Caki2 (cell line): ENCODE data around the gene PRR33. TPM values are rescaled to one million over a fixed set of nuclear protein-coding genes. Genes with fewer than 3 reads are reported as not detected.

ENCODE experiments used
- DNase-seq: peaks from one replicate; pipeline ENCODE4 v3.0.0-alpha.2; 2015; ENCODE audit warnings: low read depth
- in situ Hi-C: cut with HindIII; loops from 2 replicates; pipeline ENCODE4 v1.10.0; 2016; ENCODE audit warnings: low sequenced_read_pairs, low pct_unique_long_range_greater_than_20kb, mixed read lengths
- total RNA-seq: library from RNA; depleted of rRNA; stranded (reverse); fragments of >200 nt; shearing (Covaris generic); gene quantifications from 2 replicates; pipeline ENCODE4 v1.2.3, GENCODE V29; 2014; ENCODE audit warnings: low replicate concordance

PRR33 gene
- total RNA-seq, 1 experiment from 2014 or later, result not detected

GRCh38 chr11:1858576-1858975 is 33.1 kb downstream of the PRR33 start:
- in situ Hi-C loops, result no loop called here

GRCh38 chr11:1858154-1858553 is 33.5 kb downstream of the PRR33 start:
- no peak for DNase-seq
- in situ Hi-C loops, result no loop called here

More at GRCh38 chr11:1858576-1858975, 33.1 kb downstream of the PRR33 start:
- no peak for DNase-seq

GRCh38 chr11:1857064-1857463 is 34.6 kb downstream of the PRR33 start:
- DNase-seq, result no peak
- in situ Hi-C loops, result no loop called here

GRCh38 chr11:1856306-1857005 is 35.2 kb downstream of the PRR33 start:
- in situ Hi-C loops, result no loop called here
- DNase-seq, result no peak

- DNase-seq, result no peak
- in situ Hi-C loops, result no loop called here
Measured at GRCh38 chr11:1855886-1856265, 35.8 kb downstream of the PRR33 start.

GRCh38 chr11:1854949-1855885 is 36.5 kb downstream of the PRR33 start:
- no peak for DNase-seq
- in situ Hi-C loops, result no loop called here

DNA sequence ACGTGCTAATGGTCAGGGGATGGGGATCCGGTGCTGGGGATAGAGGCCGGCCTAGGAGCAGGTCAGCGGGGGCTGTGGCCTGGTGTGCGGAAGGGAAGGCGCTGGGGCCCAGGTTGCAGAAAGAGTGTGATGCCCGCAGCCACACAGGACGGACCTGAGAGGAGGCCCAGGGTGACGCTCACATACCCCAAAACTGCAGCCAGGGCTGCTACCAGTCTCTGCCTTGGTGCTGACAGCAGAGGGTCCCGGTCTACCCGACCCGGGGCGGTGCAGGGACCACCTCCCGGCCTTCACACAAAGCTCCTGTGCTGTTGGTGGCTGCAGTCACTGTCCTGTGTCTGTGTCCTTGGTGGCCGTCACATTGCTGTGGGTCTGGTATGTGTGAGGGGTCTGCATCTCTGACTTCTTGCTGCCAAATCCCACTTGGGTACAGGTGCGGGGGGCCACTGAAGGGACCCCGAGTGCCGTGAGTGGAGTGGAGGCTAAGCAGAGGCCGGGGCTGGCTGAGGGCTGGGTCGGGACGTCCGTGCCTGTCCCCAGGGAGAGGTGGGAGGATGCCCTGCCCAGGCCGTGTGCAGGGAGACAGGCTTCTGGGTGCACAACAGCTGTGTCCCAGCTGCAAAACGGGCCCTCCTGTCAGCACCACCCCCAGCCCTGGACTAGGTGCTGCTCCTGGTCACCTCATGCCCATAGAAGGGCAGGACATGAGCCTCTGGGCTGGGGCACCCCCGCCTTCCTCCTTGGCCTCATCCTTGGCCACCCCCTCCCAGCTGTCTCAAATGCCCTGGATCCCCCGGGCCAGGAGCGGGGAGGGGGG is 37.4 kb downstream of the PRR33 start:
- in situ Hi-C loops, result no loop called here
- no peak for DNase-seq

DNA sequence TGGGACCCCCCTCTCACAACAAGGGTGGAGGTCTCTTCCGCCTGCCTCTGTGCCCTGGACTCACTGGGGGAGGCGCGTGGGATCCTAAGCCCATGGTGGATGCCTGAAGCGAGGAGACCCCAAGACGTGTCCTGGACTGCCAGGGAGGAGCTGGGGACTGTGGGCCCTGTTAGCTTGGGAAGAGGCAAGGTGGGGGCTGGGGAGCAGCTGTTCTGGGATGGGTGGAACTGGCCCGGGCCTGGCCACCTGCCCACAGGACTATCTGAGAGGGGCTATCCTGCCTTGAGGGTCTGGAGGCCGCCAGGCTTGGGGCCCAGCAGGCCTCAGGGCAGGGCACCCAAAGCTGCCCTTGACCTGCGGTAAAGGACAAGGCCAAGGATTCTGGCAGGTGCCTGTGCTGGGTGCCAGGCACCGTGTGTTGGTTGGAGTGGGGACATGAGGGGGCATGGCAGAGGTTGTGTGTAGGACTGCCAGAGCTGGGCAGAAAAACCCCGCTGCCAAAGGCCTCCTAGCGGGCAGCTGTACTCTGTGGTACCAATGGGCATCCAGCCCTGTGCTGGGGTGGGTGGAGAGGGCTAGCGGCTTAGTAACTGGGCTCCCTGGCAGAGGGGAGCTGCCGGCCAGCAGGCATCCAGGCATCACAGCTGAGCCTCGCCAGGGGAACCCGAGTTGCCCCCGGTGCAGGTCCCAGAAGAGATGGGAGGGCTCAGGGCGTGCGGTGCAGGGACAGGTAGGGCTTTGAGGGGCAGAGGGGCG is 38.1 kb downstream of the PRR33 start:
- DNase-seq, result no peak
- in situ Hi-C loops, result no loop called here

DNA sequence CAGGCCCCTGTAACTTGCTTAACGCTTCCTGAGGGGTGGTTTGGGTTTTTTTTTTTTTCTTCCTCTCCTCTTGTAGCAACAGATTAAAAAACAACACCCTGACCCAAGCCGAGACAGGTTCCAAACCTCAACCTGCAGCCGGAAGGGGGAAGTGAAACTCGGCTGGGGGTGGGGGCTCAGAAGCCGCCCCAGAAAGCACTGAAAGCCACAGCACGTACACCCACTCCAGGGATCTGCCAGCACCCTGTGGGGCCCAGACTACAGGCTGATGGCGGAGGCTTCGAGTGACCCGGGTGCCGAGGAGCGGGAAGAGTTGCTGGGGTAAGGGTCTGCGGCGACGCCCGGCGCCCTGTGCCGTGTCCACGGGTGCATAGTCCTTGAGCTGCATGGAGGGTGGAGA is 38.8 kb downstream of the PRR33 start, which contains the start of gene LSP1:
LSP1 (plus strand) TSS at position 208 of the 400 bp plus-strand sequence; CDS start at position 269, 61 bp downstream.
- no peak for DNase-seq
- in situ Hi-C loops, result no loop called here

GRCh38 chr11:1852271-1852876 is 39.3 kb downstream of the PRR33 start:
- DNase-seq, result no peak
- in situ Hi-C loops, result no loop called here

GRCh38 chr11:1851468-1852180 is 40.1 kb downstream of the PRR33 start:
- DNase-seq, result no peak

GRCh38 chr11:1848640-1849430 is 42.9 kb downstream of the PRR33 start:
- in situ Hi-C loops, result no loop called here

More at GRCh38 chr11:1851468-1852180, 40.1 kb downstream of the PRR33 start:
- in situ Hi-C loops, result no loop called here

DNA sequence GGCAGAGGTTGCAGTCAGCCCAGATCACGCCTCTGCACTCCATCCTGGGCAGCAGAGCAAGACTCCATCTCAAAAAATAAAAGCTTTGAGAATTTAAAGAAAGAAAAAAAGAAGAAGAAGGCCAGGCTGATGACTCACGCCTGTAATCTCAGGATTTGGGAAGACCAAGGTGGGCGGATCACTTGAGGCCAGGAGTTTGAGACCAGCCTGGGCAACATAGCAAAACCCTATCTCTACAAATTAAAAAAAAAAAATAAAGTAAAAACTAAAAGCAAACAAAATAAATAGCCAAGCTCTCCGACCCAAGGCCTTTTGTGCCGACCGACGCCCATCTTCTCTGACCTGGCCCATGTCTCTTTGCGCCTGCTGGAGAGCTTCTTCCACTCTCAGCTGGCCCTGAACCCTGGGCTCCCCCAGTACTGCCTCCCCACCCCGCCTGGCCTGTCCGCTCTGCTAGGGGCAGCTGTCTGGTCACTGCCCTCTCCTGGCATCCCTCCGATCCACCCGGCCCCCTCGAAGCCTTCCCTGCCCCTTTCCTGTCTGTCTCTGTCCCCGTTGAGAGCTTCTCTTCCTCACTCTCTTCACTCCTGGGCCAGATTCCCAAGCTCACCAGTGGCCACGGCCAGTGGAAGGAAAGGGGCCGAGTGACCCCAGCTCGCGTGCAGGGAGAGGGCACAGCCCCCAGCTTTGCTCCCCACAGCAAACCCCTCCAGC is 43.6 kb downstream of the PRR33 start:
- DNase-seq, result no peak
- in situ Hi-C loops, result no loop called here

More at GRCh38 chr11:1848640-1849430, 42.9 kb downstream of the PRR33 start:
- DNase-seq, result no peak

GRCh38 chr11:1847006-1847735 is 44.5 kb downstream of the PRR33 start:
- in situ Hi-C loops, result no loop called here
- DNase-seq, result no peak

GRCh38 chr11:1846453-1846932 is 45.2 kb downstream of the PRR33 start:
- DNase-seq, result no peak
- in situ Hi-C loops, result no loop called here
